Suppressor macrophage (primary cell): ENCODE results near the gene TPST2.
"Not testable (repeated sequence)": the region's sequence is repeated elsewhere in the genome, so short reads cannot be mapped to it uniquely, and the experiment has no call there.

Experiments used
- DNase-seq, 4 experiments: peaks; one replicate each; pipeline ENCODE4 v3.0.0-alpha.2; 2020 to 2022

Gene TPST2

GRCh38 chr22:26528518-26528917 lies 61.4 kb downstream of the TPST2 start:
- DNase-seq: not testable (repeated sequence)

- DNase-seq: no peak
Observed at GRCh38 chr22:26527574-26528465, 62.1 kb downstream of the TPST2 start.

GRCh38 chr22:26527167-26527566 lies 62.8 kb downstream of the TPST2 start:
- DNase-seq: no peak

- DNase-seq: no peak
Observed at GRCh38 chr22:26525946-26526564, 63.9 kb downstream of the TPST2 start.

DNA sequence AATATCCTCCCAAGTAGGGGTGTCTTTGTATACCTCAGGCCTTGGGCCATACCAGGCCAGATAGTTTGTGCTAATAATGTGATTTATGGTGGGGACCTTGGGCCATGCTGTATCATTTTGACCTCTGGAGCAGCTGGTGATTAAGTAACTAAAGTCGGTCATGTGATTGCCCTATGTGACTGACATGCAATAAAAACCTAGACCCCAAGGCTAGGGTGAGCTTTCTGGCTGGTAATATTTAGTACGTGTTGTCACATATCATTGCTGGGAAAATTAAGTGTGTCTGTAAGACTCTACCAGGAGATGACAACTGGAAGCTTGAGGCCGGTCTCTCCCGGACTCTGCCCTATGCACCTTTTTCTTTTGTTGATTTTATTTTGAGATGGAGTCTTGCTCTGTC lies 65.1 kb downstream of the TPST2 start:
- no peak for DNase-seq

DNA sequence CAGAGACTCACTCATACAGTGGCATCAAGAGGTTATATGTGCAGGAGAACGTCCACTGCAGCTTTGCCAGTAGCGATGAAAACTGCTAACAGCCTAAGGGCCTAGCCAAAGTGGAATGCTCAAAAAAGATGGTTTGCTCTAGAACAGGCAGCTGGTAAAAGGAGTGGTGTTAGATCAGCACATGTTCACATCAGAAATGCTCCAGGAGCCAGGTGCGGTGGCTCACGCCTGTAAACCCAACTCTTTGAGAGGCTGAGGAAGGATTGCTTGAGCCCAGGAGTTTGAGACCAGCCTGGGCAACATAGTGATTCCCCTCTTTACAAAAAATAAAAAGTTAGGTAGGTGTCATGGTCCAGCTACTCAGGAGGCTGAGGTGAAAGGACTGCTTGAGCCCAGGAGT lies 67.3 kb downstream of the TPST2 start:
- DNase-seq: no peak

- no peak for DNase-seq
Observed at GRCh38 chr22:26522012-26522411, 67.9 kb downstream of the TPST2 start.

DNA sequence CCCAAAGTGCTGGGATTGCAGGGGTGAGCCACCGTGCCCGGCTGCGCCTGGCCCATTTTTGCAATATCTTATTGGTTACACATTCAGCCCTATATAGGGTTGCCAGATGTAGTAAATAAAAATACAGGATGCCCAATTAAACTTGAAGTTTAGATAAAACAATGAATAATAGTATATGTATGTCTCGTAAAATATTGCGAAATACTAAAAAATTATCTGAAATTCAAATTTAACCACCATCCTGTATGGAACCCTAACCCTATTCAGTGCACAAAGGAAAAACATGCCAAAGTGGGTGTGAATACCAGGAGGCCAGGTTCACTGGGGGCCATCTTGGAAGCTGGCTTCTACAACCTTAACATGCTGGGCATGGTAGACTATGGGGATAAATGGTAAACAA lies 72.5 kb downstream of the TPST2 start:
- no peak for DNase-seq

- DNase-seq: no peak
Observed at GRCh38 chr22:26516503-26516902, 73.4 kb downstream of the TPST2 start.

DNA sequence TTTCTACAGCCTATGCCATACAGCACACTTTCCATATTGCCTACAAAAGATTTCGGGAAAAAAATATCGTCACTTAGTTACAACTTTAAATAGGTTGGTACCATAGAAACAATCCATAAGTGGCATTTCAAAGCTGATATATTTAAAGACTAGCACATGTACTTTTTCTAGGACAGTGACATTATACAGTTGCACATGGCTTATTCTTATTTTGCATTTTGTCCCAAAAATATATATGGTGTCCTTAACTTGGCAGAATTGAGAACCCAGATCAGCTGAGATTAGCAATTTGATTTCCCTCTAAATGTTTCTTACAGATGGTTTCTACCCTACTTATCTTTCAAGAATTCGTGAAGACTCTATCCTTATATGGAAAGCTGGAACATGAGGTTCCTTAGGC lies 74.0 kb downstream of the TPST2 start:
- DNase-seq: no peak

DNA sequence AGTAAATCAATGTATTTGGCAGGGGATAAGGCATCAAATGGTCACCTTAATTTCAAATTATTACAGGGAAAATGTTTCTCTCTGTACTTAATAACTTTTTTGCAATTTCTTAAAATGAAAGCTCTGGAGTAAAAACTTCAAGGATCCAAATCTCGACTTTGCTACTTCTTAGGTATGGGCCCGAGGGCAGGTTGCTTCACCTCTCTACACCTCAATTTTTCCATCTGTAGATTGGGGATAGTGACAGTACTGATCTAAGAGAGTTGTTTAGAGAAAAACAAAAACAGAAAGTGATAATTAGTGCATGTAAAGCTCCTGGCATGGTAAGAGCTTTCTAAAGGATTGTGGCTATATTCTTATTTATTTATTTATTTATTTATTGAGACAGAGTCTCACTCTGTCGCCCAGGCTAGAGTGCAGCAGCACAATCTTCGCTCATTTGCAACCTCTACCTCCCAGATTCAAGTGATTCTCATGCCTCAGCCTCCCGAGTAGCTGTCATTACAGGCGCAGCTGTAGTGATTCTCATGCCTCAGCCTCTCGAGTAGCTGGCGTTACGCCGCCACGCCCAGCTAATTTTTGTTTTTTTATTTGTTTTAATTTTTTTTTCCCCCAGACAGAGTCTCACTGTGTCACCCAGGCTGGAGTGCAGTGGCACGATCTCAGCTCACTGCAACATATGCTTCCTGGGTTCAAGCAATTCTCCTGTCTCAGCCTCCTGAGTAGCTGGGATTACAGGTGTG lies 75.3 kb downstream of the TPST2 start:
- DNase-seq: no peak

DNA sequence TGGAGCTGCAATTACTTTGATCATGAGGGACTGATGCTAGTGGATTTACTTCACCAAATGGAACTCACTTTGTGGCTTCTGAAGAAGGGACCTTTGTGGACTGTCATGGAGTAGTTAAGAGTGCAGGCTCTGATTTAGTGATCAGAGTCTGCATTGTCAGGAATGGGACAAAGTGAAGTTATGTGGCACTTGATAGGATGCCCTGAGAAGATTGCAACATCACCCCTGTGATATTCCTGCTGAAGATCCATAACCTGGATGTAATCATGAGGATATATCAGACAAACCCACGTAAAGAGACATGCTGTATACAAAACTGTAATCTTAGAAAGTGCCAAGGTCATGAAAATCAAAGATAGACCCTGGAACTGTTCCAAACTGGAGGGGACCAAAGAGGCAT lies 76.1 kb downstream of the TPST2 start:
- DNase-seq: no peak

DNA sequence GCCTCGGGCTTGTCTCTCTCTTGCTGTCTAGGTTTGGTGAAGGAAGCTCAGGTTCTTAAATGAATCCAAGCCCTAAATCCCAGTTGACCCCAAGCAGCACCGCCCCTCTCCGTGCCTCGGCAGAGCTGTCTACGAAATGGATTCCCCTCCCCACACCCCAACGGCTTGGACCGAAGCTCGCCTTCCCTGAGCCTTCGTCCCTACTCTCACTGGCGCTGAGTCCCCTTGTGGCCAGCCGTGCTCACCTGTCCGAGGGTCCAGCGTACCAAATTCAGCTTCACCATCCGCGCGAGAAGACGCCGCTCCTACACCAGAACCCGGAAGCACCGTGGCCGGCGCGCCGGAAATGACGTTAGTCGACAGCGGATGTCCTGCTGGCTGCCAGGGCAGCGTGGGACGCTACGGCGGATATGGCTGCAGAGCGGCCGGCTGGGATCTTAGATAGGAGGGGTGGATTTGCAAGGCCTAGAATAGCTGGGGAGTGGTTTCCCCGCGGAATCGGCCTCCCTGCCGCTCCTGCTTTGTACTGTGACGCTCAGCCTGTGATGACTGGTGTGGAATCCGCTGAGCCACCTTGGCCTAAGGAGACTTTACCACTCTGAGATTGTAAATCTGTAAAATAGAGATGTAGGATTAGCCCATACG lies 77.7 kb downstream of the TPST2 start, which contains the start of gene TFIP11:
Gene TFIP11, minus strand, starts transcription at position 325 of the 645 bp plus-strand sequence. CDS start 2,201 bp downstream, outside the sequence.
- DNase-seq: peak; percentile 95 to 97 (median 96)

GRCh38 chr22:26508148-26508547 lies 81.8 kb downstream of the TPST2 start:
- DNase-seq: no peak

- no peak for DNase-seq
Observed at GRCh38 chr22:26503758-26504157, 86.2 kb downstream of the TPST2 start.

GRCh38 chr22:26502688-26503561 lies 87.0 kb downstream of the TPST2 start:
- DNase-seq: peak; percentile 60 to 70 (median 68)

DNA sequence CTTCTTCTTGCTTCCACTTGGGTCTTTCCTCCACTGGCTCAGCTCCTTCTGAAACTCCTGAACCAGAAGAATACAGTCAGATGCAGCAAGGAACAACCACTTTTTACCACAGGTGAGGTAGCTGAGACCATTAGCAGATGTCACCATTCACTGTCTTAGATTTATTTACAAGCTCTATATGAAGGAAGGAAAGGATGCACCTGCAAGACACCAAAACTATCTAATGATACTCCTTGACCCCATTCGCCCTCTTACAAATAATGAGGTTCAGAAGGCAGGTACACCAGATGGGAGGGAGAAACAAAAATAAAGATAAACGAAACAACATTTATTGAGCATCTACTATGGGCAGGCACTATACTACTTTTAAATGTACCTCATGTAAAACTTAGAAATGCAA lies 87.9 kb downstream of the TPST2 start:
- DNase-seq: no peak

DNA sequence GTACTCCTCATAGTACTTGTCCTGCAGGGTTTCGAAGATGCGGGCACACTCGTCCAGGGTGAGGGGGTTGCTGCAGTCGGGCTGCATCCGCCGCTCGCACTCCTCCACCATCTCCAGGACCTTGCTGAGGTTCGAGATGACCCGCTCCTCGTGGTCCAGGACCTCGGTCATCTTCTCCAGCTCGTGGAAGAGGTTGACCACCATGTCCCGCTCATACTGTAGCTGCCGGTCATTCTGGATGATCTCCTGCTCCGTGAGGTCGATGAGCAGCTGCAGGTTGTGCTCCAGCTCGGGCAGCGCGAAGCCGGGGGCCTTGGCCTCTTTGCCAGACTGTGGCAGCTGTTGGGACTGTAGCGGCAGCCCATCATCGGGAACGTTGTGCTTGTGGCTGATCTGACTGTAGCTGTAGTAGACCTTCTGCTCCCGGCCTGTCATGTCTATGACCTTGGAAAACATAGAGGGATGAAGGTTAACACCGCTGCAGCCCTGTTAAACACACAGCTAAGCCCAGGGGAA lies 90.7 kb downstream of the TPST2 start:
- DNase-seq: no peak

DNA sequence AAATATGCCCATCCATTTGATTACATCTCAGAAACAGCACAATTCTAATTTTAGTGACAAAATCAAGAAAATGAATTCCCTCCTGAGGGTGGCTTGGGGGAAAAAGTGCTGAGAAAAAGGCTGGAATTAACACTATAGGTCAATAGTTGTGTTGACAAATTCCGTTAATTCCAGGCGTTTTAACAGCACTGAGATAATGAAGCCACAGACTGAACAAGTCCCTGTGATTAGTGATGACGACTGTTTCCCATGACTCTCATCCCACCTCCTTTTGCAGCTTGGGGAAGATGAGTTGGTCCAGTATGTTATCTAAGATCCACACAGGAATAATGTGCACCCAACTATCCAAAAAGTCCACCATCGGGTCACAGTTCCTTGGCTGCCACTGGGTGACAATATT lies 93.5 kb downstream of the TPST2 start:
- DNase-seq: no peak

DNA sequence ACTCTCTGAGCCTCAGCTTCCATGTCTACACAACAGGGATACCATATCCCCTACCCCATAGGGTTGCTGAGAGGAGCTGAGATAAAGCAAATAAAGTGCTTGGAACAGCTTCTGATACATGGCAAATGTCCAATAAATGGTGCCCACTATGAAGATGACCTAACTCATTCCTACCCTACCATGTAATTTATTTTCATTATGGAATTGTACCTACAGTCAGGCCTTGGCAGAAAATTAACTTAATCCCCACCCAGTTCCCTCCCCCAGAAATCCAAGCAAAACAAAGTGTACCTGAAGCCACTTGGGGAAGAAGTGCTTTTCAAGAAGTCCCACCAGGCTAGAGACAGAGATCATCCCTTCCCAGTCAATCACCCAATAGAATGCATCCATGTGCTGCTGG lies 95.4 kb downstream of the TPST2 start:
- DNase-seq: no peak

DNA sequence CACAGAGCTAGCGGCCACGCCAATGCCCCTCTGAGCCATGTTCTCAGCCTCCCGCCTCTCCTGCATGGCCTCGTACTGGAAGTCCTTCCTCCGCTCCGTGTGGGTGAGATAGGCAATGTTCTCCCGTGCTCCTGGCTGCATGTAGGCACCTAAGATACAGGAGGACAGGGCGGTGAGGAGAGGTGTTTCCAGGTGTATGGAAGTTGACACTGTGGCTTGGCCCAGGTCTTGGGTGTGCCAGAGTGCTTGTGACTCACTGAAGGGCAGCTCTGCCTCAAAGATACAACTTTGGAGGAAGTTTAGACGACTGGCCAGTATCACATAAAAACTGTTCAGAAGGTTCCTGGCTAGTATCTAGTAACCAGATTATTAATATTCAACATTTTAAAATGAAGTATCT lies 97.7 kb downstream of the TPST2 start:
- no peak for DNase-seq
